ENCODE measurements around the gene ZIC1. TPM values are rescaled to one million over a fixed set of nuclear protein-coding genes. Genes with fewer than 3 reads are reported as not detected.

Gene ZIC1
- total RNA-seq, 2 experiments from 2014 or later: not detected

DNA sequence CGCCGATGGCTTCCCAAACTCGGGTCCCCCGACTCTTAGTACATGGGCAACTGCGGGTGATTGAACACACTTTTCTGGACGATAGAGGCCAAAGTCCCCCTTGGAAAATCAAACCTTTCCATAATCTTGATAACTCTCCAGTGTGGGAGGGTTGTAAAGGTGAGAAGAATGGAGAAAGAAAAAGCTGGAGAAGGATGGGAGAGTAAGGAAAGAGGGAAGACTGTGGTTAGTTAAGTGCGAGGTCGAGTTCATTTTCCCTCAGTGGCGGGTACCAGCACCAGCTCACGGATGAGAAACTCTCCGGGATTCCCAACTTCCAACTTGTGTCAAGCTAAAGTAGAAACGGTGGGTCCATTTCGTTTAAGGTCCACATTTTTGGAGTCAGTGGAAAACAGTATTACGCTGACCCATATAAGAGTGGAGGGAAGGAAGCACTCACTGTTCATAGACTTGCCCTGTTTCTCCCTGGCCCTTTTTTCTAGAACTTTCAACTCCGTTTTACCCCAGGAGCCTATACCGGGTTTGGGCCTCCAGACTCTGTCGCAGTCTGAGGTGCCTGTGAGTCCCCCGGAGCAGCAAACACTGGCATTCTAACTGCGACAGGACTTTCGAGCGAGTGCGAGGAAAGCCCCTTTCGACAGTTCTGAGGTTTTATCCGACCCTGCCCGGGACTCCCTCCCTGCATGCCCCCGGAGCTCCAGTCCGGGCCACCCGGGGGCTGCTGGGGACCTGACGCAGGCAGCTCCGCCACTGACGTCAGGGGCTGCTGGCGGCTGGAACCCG is 14.8 kb downstream of the ZIC1 start:
- Histone ChIP-seq H2AFZ (ENCODE audit: low read length) (no peak overlapping the region), H3K4me3 (ENCODE audit: low read depth, low read length, poor library complexity, severe bottlenecking) (no peak overlapping the region), H3K27ac (ENCODE audit: low read depth, low read length, poor library complexity, severe bottlenecking) (no peak overlapping the region), H3K79me2 (ENCODE audit: insufficient read depth, low read depth, low read length) (no peaks in the 10 kb centered on the region), H3K4me2 (ENCODE audit: low read length) (no peak overlapping the region), H3K36me3 (ENCODE audit: insufficient read depth, low read length) (no peaks in the 10 kb centered on the region), H4K20me1 (ENCODE audit: insufficient read depth, low read length) (no peaks in the 10 kb centered on the region), H3K9me2 (ENCODE audit: insufficient read depth, low read length) (no peaks in the 10 kb centered on the region), H3K9me3 (ENCODE audit: low read length) (no peaks in the 10 kb centered on the region), H3K4me1 (ENCODE audit: insufficient read depth, low read length, poor library complexity, severe bottlenecking) (no peaks in the 10 kb centered on the region)
- DNase-seq (ENCODE audit: low spot score): no peak
- TF ChIP-seq EZH2phosphoT487 (IDR thresholded peaks at IDR 0.05; ENCODE audit: borderline replicate concordance, low read depth, low read length) (no peak), CTCF (conservative IDR thresholded peaks at IDR 0.05; ENCODE audit: low read length) (no peak)
- ChIA-PET POLR2A (interaction anchor here (0.7 kb wide), 1 partner anchor 74 kb away, joined by 3 read pairs; no protein-coding TSS in a partner anchor), CTCF (ENCODE audit: unreplicated experiment) (no interaction called here)
- no TSS peak for BruUV-seq (replicated peaks)
- intact Hi-C loops (cut with micrococcal nuclease; ENCODE audit: unreplicated experiment): no loop called here

- H4K20me1 ChIP-seq (ENCODE audit: insufficient read depth, low read length): no peaks in the 10 kb centered on the region
- POLR2A ChIA-PET: no interaction called here
- no peak overlapping the region for H3K27ac ChIP-seq (ENCODE audit: low read depth, low read length, poor library complexity, severe bottlenecking)
- H3K9me2 ChIP-seq (ENCODE audit: insufficient read depth, low read length): no peaks in the 10 kb centered on the region
- TF ChIP-seq EZH2phosphoT487 (IDR thresholded peaks at IDR 0.05; ENCODE audit: borderline replicate concordance, low read depth, low read length) (no peak), CTCF (conservative IDR thresholded peaks at IDR 0.05; ENCODE audit: low read length) (no peak)
- H3K9me3 ChIP-seq (ENCODE audit: low read length): no peaks in the 10 kb centered on the region
- no peaks in the 10 kb centered on the region for H3K79me2 ChIP-seq (ENCODE audit: insufficient read depth, low read depth, low read length)
- no peak overlapping the region for H3K4me3 ChIP-seq (ENCODE audit: low read depth, low read length, poor library complexity, severe bottlenecking)
- no peaks in the 10 kb centered on the region for H3K36me3 ChIP-seq (ENCODE audit: insufficient read depth, low read length)
- H3K4me1 ChIP-seq (ENCODE audit: insufficient read depth, low read length, poor library complexity, severe bottlenecking): no peaks in the 10 kb centered on the region
- no TSS peak for BruUV-seq (replicated peaks)
- CTCF ChIA-PET (ENCODE audit: unreplicated experiment): no interaction called here
- no peak for DNase-seq (ENCODE audit: low spot score)
- no peak overlapping the region for H3K4me2 ChIP-seq (ENCODE audit: low read length)
- no peak overlapping the region for H2AFZ ChIP-seq (ENCODE audit: low read length)
- intact Hi-C loops (cut with micrococcal nuclease; ENCODE audit: unreplicated experiment): no loop called here
Measured at GRCh38 chr3:147424581-147425387, 15.6 kb downstream of the ZIC1 start.
